Stomach (tissue), 9 donors: ENCODE results near the gene NR5A2. TPM values are rescaled to one million over a fixed set of nuclear protein-coding genes. Genes with fewer than 3 reads are reported as not detected.

Experiments used
- DNase-seq, 2 donors: peaks; one replicate each; pipeline versions ENCODE4 v3.0.0 to v3.0.0-alpha.2; 2013 to 2019
- H3K27ac ChIP-seq, 5 donors: fragments of 200-600 bp in 4 of 5; sonication (generic) in 4 of 5; one replicate each; pipeline ENCODE4 v1.5.1; 2013 to 2019; ENCODE audit warnings: mild to moderate bottlenecking in 1 of 5, moderate library complexity in 1 of 5
- H3K27me3 ChIP-seq, 3 donors: fragments of 200-600 bp; sonication (generic); one replicate each; pipeline ENCODE4 v1.5.1; 2017 to 2019; ENCODE audit warnings: mixed run types in 1 of 3
- H3K36me3 ChIP-seq, 4 donors: fragments of 200-600 bp; sonication (generic); 1 replicate in 3 of 4; 2 replicates in 1 of 4; pipeline ENCODE4 v1.5.1; 2016 to 2019
- H3K4me1 ChIP-seq, 4 donors: fragments of 200-600 bp; sonication (generic); one replicate each; pipeline ENCODE4 v1.5.1; 2016 to 2019
- H3K4me3 ChIP-seq, 4 donors: fragments of 200-600 bp; sonication (generic) in 3 of 4; one replicate each; pipeline ENCODE4 v1.5.1; 2016 to 2019; ENCODE audit warnings: mild to moderate bottlenecking in 1 of 4
- H3K9me3 ChIP-seq, 4 donors: fragments of 200-600 bp; sonication (generic); one replicate each; pipeline ENCODE4 v1.5.1; 2016 to 2019
- EP300 ChIP-seq: sonication (generic); formaldehyde crosslinking; IDR thresholded peaks from one replicate; pipeline ENCODE4 v1.6.1; 2017; ENCODE audit warnings: antibody characterized with exemption
- POLR2A ChIP-seq, 4 donors: fragments of 450-650 bp; IDR thresholded peaks; one replicate each; pipeline ENCODE4 v1.6.1; 2016; ENCODE audit warnings: antibody characterized with exemption in 4 of 4, control low read depth in 2 of 4, mild to moderate bottlenecking in 1 of 4, moderate library complexity in 1 of 4
- POLR2AphosphoS5 ChIP-seq, 3 donors: sonication (generic); formaldehyde crosslinking; IDR thresholded peaks; one replicate each; pipeline ENCODE4 v1.6.1; 2016; ENCODE audit warnings: antibody characterized with exemption in 3 of 3
- WGBS, 5 donors: extraction: QIAGEN DNeasy Blood & Tissue Kit in 3 of 5; methylation state at CpG; one replicate each; pipeline versions ENCODE4 v1.1.5 to v1.1.7; 2013 to 2018; 5-methylcytosine and 5-hydroxymethylcytosine counted together
- intact Hi-C: fragments of 100-400 bp; cut with DNase I; formaldehyde crosslinking; loops from one replicate; pipeline ENCODE4 v1.15.1; 2023; ENCODE audit warnings: low total_unique reads
- polyA plus RNA-seq, 3 donors: library from polyadenylated mRNA; stranded (reverse); fragments of 200-250 nt; gene quantifications; one replicate each; pipeline ENCODE4 v1.2.3, GENCODE V29; 2013
- total RNA-seq, 5 donors: library from RNA; depleted of rRNA; stranded (reverse); fragments of >200 nt; gene quantifications; one replicate each; pipeline versions ENCODE4 v1.1.0 to v1.2.3, GENCODE V29; 2014 to 2016
- TF ChIP-seq, protein P1 (sequence below), 7 experiments: fragments of 450-650 bp in 4 of 7; fragments of 200-600 bp in 3 of 7; sonication (generic) in 3 of 7; IDR thresholded peaks; one replicate each; pipeline ENCODE4 v1.5.1; 2016 to 2019; ENCODE audit warnings: antibody characterized with exemption in 7 of 7, control low read depth in 2 of 7, mild to moderate bottlenecking in 1 of 7
- donor health status: healthy with polysubstance abuse.
- donor health status: Bipolar disorder and iron deficiency.
- donor health status: healthy.

Gene NR5A2
- total and polyA plus RNA-seq, 8 donors, result 0.33 to 227 (median 0.46) TPM; not detected in 1

DNA sequence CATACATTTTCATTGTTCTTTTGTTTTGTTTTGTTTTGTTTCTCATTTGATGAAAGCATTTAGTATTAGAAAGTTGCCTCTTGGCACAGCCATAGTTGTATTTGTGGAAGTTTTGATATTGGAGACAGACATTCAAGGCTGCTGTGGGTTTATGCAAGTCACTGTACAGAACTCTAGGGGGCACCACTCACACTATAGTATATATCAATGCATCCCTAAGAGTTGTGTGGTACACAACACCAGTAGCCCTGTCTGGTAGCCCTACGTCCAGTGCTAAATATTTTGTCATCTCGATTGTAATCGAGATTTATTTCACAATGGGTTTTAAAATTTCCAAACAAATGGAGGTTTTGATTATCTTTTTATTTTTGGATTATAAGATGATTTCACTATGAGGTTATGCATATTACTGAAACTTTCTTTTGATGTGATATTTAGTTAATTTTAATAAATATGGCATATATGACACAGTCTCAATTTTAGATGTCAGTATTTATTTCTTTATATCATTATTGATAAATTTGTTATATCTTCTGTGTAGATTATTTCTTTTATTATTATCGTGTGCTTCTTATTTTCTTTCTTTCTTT, 112.2 kb downstream of the NR5A2 start:
- Histone ChIP-seq H3K27ac (no peak overlapping the region), H3K27me3 (no peaks in the 10 kb centered on the region), H3K4me3 (no peak overlapping the region), H3K4me1 (no peaks in the 10 kb centered on the region), H3K9me3 (no peaks in the 10 kb centered on the region), H3K36me3 (no peaks in the 10 kb centered on the region)
- TF ChIP-seq, protein P1, sequence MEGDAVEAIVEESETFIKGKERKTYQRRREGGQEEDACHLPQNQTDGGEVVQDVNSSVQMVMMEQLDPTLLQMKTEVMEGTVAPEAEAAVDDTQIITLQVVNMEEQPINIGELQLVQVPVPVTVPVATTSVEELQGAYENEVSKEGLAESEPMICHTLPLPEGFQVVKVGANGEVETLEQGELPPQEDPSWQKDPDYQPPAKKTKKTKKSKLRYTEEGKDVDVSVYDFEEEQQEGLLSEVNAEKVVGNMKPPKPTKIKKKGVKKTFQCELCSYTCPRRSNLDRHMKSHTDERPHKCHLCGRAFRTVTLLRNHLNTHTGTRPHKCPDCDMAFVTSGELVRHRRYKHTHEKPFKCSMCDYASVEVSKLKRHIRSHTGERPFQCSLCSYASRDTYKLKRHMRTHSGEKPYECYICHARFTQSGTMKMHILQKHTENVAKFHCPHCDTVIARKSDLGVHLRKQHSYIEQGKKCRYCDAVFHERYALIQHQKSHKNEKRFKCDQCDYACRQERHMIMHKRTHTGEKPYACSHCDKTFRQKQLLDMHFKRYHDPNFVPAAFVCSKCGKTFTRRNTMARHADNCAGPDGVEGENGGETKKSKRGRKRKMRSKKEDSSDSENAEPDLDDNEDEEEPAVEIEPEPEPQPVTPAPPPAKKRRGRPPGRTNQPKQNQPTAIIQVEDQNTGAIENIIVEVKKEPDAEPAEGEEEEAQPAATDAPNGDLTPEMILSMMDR (IDR thresholded peaks at IDR 0.05), result peak in 3 of 7 experiments; percentile 23 to 42 (median 26)
- TF ChIP-seq POLR2AphosphoS5 (IDR thresholded peaks at IDR 0.05), result no peak
- no peak for TF ChIP-seq POLR2A (IDR thresholded peaks at IDR 0.05)
- intact Hi-C loops, result no loop called here
- DNase-seq, result peak in 1 of 2 donors; percentile 51
- 65 to 74% (median 71%) methylated on average over 4 of the region's 4 CpGs for WGBS, 5 donors

DNA sequence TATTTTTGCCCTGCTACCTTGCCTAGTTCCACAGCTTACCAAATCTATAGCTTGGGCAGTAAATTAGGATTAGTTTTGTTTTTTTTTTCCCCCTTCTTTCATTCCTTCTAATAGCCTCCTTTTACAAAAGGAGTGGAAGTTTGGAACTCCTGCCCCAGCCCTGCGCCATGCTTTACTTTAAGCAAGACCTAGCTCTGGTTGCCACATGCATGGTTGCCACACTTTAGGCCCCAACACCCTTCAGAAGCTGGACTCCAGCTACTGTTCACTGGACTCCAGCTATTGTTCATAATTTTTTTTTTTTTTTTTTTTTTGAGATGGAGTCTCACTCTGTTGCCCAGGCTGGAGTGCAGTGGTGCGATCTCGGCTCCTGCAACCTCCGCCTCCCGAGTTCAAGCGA, 115.8 kb downstream of the NR5A2 start:
- no peak for DNase-seq
- 80 to 89% (median 81%) methylated on average over 4 to 6 of the region's 6 CpGs for WGBS, 5 donors
- Histone ChIP-seq H3K36me3 (no peaks in the 10 kb centered on the region), H3K27me3 (no peaks in the 10 kb centered on the region), H3K4me1 (no peaks in the 10 kb centered on the region), H3K27ac (no peak overlapping the region), H3K9me3 (no peaks in the 10 kb centered on the region), H3K4me3 (no peak overlapping the region)
- intact Hi-C loops, result no loop called here
- TF ChIP-seq POLR2AphosphoS5 (IDR thresholded peaks at IDR 0.05), result no peak
- TF ChIP-seq EP300, result no peak
- TF ChIP-seq, protein P1 (IDR thresholded peaks at IDR 0.05), result no peak
- no peak for TF ChIP-seq POLR2A (IDR thresholded peaks at IDR 0.05)

DNA sequence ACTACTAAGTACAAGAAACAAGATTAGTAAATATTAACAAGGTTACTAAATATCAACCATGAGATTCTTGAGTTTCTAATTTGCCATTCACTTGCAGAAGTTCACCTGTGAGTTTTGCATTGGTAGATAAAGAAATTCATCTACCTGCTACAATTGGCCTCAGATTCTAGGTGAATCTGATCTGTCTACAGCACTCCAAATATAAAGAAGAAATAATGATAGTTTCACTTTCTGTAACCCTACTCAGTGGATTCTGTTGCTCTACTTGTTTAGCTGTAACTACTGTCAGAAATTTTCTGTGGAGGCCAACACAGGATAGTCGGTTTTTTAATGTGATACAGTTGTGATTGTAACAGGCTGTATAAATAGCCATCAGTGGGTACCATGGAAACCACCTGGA, 118.6 kb downstream of the NR5A2 start:
- WGBS, 5 donors, result 17 to 42% (median 29%) methylated on average over 1 of the region's 1 CpG
- peaks cover 0 to 6% (median 0%) of the 10 kb centered on the region in 4 donors for H3K4me1 ChIP-seq
- no peaks in the 10 kb centered on the region for H3K9me3 ChIP-seq
- H3K27me3 ChIP-seq, result no peaks in the 10 kb centered on the region
- DNase-seq, result no peak
- H3K36me3 ChIP-seq, result no peaks in the 10 kb centered on the region
- TF ChIP-seq EP300 (no peak), POLR2A (IDR thresholded peaks at IDR 0.05) (no peak), POLR2AphosphoS5 (IDR thresholded peaks at IDR 0.05) (no peak)
- TF ChIP-seq, protein P1 (IDR thresholded peaks at IDR 0.05), result no peak
- intact Hi-C loops, result no loop called here
- no peak overlapping the region for H3K27ac ChIP-seq
- no peak overlapping the region for H3K4me3 ChIP-seq

DNA sequence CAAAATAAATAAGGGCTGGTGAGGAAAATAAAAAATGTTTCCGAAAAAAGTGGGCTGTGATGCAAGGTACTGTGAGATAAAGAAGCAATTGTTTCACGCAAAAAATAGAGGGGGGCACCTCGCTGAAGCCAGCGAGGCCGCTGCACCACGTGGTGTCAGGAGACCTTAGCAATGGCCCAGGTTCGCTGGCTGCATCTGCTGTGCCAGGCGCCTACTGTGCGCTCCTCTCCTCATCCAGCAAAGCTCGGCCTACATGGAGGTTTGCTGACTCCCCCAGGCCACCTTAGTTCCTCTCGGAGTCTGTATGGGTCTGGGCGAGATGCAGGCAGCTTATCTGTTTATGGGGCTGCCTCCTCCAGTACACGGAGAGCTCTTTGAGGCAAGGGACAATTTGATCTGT, 119.6 kb downstream of the NR5A2 start:
- H3K9me3 ChIP-seq, result no peaks in the 10 kb centered on the region
- no peaks in the 10 kb centered on the region for H3K27me3 ChIP-seq
- no peak overlapping the region for H3K4me3 ChIP-seq
- no peak for DNase-seq
- peaks cover 0 to 14% (median 0%) of the 10 kb centered on the region in 4 donors for H3K4me1 ChIP-seq
- H3K36me3 ChIP-seq, result no peaks in the 10 kb centered on the region
- no peak for TF ChIP-seq POLR2AphosphoS5 (IDR thresholded peaks at IDR 0.05)
- no peak for TF ChIP-seq EP300
- TF ChIP-seq, protein P1 (IDR thresholded peaks at IDR 0.05), result no peak
- TF ChIP-seq POLR2A (IDR thresholded peaks at IDR 0.05), result no peak
- intact Hi-C loops, result no loop called here
- H3K27ac ChIP-seq, result no peak overlapping the region
- 87 to 96% (median 95%) methylated on average over 13 of the region's 13 CpGs for WGBS, 5 donors
